Measurements from ENCODE around the gene CDH20.
"Not testable (repeated sequence)": the region's sequence is repeated elsewhere in the genome, so short reads cannot be mapped to it uniquely, and the experiment has no call there.

The CDH20 gene

DNA sequence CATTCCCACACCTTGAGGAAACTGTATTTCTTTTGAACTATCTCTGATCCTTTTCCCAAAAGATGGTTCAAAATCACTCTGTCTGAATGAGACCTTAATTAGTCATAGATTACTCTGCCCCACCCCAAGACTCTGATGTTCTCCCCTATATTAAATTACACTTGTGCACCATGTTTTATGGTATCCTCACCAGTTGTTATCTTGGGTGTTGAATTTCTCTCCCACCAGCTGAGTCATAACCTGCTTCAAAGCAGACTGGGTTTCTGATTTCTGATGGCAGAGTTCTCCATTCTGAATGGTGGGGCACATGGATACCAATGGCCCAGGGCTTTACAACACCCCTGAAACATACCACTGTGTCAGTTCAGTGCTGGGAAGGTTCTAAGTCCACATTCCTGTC, 15.0 kb downstream of the CDH20 start:
- DNase-seq (ENCODE audit: low spot score), result no peak

DNA sequence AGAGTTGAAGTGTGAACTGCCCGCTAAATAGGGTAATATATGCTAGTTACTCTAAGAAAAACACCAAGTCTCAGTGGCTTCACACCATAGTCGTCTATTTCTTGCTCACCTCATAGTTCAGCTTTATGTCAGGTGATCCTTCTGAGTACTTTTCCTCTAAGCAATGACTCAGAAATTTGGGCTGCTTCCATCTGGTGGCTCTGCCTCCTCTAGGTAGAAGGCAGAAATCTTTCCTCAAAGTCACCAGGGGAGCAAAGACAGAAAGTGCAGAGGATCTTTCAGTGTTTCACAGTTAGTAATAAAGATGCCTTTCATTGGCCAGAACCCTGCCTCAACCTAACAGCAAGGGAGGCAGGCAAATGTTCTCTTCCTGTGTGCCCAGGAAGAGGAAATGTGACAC, 17.3 kb downstream of the CDH20 start:
- DNase-seq (ENCODE audit: low spot score), result no peak

DNA sequence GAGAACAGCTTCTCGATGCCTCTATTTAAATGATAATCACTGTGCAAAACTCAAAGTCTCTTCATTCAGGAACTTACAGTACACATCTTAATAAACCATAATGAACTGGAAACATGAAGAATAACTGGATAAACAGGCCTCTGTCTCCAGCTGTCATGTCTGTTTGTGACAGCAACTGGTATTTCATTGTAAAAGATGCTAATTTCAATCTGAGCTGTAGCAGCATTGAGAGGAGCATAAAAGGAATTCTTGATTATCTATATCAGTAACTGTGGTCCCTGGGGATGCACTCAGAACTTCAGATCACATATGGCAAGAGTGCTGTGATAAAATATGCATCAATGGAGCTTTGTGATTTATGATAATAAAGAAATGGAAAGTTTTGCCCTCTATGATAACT, 18.8 kb downstream of the CDH20 start:
- DNase-seq (ENCODE audit: low spot score), result no peak

DNA sequence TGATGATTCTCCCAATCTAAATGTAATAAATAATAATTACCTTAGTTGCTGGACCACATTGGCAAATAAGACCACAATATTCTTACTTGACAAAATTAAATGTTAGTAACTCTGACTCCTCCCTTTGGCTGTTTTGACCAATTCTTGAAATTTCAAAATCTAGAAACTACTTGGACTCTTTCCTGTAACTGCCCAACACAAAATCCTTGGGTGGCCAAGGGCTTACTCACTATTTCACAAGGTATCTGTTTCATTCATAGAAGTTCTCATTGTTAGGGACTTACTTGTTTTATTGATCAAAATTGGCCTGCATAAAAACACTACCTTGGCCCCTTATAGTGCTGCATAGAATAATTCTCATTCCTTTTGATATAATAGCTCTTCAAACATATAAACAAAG, 19.4 kb downstream of the CDH20 start:
- DNase-seq (ENCODE audit: low spot score), result no peak

GRCh38 chr18:61360404-61361383, 27.5 kb downstream of the CDH20 start:
- no peak for DNase-seq (ENCODE audit: low spot score)

- no peak for DNase-seq (ENCODE audit: low spot score)
Observed at GRCh38 chr18:61362511-61362910, 29.3 kb downstream of the CDH20 start.

- DNase-seq (ENCODE audit: low spot score), result no peak
Observed at GRCh38 chr18:61364953-61365352, 31.7 kb downstream of the CDH20 start.

DNA sequence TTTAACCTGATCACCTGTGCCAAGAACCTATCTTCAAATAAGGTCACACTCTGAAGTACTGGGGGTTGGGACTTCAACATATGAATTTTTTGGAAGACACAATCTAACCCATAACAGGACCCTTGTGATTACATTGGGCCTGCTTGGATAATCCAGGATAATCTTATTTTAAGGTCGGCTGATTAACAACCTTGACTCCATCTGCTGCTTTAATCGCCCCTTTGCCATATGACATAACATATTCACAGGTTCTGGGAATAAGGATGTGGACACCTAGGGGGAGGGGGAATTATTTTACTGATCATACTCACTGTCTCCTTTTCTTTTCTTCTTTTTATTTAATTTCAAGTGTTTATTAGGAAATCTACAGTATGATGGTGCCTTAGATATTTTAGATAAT, 34.8 kb downstream of the CDH20 start:
- no peak for DNase-seq (ENCODE audit: low spot score)

DNA sequence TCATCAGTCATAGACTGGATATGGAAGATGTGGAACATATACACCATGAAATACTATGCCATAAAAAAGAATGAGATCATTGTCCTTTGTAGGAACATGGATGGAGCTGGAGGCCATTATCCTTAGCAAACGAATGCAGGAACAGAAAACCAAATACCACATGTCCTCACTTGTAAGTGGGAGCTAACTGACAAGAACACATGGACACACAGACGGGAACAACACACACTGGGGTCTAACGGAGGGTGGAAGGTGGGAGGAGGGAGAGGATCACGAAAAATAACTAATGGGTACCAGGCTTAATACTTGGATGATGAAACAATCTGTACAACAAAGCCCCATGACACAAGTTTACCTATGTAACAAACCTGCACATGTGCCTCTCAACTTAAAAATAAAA, 36.4 kb downstream of the CDH20 start:
- DNase-seq (ENCODE audit: low spot score), result not testable (repeated sequence)

- no peak for DNase-seq (ENCODE audit: low spot score)
Observed at GRCh38 chr18:61371111-61371510, 37.9 kb downstream of the CDH20 start.

DNA sequence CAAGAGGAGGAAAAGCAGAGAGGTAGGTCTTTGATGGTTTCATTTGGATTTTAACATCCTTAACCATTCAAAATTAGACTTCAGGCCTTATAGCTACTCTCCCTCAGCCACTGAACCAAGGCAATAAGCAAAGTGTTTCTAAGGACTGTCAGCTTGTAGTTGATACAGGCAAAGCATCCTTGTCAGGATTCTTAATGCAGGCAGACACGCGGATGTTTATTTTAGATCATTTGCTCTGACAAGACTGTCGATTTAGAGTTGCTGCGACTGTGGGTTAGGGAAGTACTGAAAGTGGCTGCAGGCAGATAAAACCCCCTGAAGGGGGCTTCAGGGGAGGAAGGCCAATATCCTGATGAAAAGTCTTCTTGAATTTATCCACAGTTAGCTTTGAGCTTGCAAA, 46.6 kb downstream of the CDH20 start:
- DNase-seq (ENCODE audit: low spot score), result no peak

DNA sequence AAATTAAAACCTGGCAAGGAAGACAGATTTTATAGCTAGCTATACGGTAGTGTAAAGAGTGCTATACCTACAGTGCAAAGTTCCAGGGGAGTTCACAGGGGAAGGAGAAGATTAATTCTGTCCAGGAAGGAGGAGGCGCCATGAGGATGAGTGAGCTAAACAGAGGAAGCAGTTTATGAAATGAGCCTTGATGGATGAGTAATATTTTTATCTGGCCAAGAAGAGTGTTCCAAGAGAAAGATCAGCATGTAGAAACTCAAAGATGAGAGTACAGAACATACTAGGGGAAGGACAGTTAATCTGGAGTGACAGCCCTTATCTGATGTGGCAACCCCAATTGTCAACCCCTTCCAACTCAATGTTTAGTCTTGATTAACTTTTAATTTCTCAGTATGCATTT, 54.8 kb downstream of the CDH20 start:
- no peak for DNase-seq (ENCODE audit: low spot score)

DNA sequence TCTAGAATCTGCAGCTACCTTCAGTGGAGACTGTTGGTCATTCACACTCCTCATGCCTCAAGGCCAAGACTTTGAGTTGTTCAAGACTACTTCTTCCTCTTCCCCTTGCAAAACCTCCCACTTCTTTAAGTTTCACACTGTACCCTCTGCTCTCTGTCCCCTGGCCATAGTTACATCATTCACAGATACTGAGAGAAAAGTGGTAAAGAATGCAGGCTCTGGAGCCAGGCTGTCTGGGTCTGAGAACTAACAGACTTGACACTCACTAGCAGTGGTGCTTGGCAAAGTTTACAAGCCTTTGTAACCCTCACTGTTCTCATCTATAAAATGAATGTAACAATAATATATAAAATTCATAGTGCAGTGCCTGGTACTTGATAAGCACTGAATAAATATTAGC, 61.8 kb downstream of the CDH20 start:
- no peak for DNase-seq (ENCODE audit: low spot score)

- no peak for DNase-seq (ENCODE audit: low spot score)
Observed at GRCh38 chr18:61397222-61397621, 64.0 kb downstream of the CDH20 start.

DNA sequence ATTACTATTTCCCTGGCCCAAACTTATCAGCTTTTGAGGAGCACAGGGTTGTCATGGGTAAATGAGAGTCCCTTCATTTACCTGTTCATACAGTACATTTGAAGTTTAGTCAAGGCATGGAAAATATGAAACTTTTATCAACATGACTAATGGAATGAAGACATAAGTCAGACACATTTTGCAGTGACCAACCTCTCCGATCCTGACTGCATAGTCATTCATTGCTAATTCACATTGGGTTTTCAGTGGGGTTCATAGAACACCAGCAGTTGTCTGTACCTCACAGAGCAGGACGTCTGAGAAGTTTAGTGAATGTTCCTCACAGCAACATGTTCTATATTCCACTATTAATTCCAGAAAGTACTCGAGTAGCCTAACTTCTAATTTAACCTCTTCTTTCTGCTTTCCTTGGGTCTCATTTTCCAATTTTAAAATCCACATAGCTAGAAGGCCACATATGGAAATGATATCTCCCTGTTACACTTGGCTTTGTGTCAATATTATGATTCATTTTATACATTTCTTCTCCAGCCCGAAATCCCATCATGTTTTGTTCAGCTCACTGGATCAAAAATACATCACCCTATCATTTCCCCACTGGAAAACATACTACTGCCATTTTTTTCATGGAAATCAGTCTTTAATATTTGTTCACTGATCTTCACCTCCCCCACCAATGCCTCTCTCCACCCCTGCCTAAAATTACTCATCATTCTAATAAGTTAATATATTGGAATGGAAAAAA, 65.9 kb downstream of the CDH20 start:
- no peak for DNase-seq (ENCODE audit: low spot score)

DNA sequence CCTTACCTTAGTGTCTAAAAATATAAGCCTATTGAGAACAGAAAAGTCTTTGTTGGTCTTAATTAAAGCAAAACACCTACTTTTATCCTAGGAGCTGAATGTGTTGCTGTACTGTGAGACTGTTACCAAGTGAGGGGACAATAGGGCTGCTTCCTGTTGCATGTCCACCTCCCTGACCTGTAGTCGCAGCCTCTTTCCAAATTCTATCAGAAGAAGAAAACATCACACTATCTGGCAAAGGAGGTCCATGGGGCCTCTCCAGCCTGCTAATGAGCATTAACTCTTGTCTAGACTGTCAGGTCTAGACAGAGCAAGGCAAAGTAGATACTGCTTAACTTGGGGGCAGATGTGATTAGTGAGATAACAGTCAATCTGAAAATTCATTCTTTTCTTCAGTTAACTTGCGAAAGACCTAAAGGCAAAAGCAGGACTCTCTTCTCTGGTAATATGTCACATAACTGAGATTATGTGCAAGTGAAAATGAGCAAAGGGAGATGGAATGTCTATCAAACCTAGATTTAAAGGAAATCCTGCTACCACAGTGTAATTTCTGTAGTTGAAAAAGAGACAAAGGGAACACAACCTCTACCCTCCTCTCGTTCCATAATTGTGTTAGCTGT, 66.9 kb downstream of the CDH20 start:
- peak; percentile 21 for DNase-seq (ENCODE audit: low spot score)

DNA sequence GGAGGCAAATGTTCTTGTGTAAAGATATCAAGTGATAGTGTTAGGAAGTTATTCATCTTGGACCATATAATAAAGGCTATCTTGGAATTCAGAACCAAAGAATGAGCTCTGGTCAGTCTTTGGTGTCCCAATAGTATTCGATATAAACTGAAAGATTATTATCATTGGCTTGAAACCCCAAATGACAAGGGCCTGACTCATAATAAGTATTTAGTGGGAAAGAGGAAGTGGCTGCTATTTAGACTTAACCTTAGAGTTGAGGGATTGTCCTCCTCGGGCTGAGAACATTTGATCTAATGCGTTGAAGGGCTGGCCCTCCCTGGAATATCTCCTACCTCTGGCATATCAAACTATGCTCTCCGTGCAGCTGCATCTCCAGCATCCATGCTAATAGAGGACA, 67.5 kb downstream of the CDH20 start:
- no peak for DNase-seq (ENCODE audit: low spot score)

DNA sequence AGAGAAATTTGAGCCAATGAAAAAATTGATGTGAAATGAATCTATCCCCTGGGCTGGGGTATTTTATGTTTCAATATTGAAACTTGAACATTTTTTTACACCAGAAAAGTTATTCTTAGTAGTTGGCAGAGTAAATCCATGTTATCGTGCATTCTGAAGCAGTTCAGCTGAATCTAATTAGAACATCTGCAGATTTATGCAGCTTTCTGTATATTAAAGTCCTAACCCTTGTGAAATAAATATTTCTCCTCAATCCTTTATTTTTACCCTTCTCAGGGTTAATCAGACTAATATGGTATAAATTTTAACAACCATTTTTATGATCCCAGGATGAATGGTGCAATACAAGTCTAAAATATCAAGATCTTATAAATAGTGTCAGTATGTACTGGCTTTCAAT, 69.5 kb downstream of the CDH20 start:
- DNase-seq (ENCODE audit: low spot score), result no peak

GRCh38 chr18:61413396-61413795, 80.2 kb downstream of the CDH20 start:
- DNase-seq (ENCODE audit: low spot score), result peak; percentile 73

- DNase-seq (ENCODE audit: low spot score), result no peak
Observed at GRCh38 chr18:61414086-61414485, 80.9 kb downstream of the CDH20 start.

DNA sequence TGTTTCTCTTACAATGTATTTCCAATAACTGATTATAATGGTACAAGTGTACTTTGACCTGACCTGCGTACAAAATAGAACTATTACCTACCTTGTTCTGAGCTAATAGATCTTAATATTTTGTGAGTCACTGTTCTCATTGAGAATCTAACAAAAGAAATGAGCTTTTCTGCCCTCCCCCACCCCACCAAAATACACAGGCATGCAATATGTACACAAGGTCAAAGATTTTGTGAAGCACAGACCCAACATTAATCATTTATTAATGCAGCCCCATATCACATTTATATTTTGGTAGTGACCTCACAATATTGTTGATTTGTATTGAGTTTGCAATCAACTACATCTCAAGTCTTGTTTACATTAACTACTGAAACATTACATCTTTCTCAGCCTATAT, 86.5 kb downstream of the CDH20 start:
- DNase-seq (ENCODE audit: low spot score), result no peak

- DNase-seq (ENCODE audit: low spot score), result no peak
Observed at GRCh38 chr18:61420218-61420885, 87.1 kb downstream of the CDH20 start.

Measured in Ammon's horn (tissue), 1 donor.